Measurements from ENCODE around the gene LAMB1.

The LAMB1 gene

GRCh38 chr7:108002726-108003598 lies at the start of gene LAMB1:
Gene LAMB1 (minus strand): TSS chr7:108003161. CDS start chr7:108002885, 276 bp downstream.
- H3K4me3 Mint-ChIP-seq, result peak within 1 kb of the TSS; percentile 96 to 98 (median 97)
- no peak for TF ChIP-seq CTCF (IDR thresholded peaks at IDR 0.05; ENCODE audit: unreplicated experiment in 3 of 3)
- peaks cover 13% of the 10 kb centered on the region for H3K36me3 Mint-ChIP-seq (ENCODE audit: low read depth)
- H3K27me3 Mint-ChIP-seq (ENCODE audit: low read depth), result peaks cover 65% of the 10 kb centered on the region
- H3K4me1 Mint-ChIP-seq, result peaks cover 46% of the 10 kb centered on the region
- peak within 1 kb of the TSS; percentile 97 to 98 (median 97) for H3K27ac Mint-ChIP-seq
- no peaks in the 10 kb centered on the region for H3K9me3 Mint-ChIP-seq

GRCh38 chr7:108051454-108051853 lies 48.5 kb upstream of the LAMB1 start:
- H3K4me1 Mint-ChIP-seq, result peaks cover 10% of the 10 kb centered on the region
- no peaks in the 10 kb centered on the region for H3K9me3 Mint-ChIP-seq
- H3K27me3 Mint-ChIP-seq (ENCODE audit: low read depth), result peaks cover 4% of the 10 kb centered on the region
- H3K27ac Mint-ChIP-seq, result no peak overlapping the region
- no peaks in the 10 kb centered on the region for H3K36me3 Mint-ChIP-seq (ENCODE audit: low read depth)
- no peak overlapping the region for H3K4me3 Mint-ChIP-seq
- no peak for TF ChIP-seq CTCF (IDR thresholded peaks at IDR 0.05; ENCODE audit: unreplicated experiment in 3 of 3)

GRCh38 chr7:108049962-108050361 lies 47.0 kb upstream of the LAMB1 start:
- Mint-ChIP-seq H3K36me3 (ENCODE audit: low read depth) (no peaks in the 10 kb centered on the region), H3K9me3 (no peaks in the 10 kb centered on the region), H3K27me3 (ENCODE audit: low read depth) (peaks cover 4% of the 10 kb centered on the region), H3K27ac (no peak overlapping the region), H3K4me1 (peaks cover 9% of the 10 kb centered on the region), H3K4me3 (no peak overlapping the region)
- TF ChIP-seq CTCF (IDR thresholded peaks at IDR 0.05; ENCODE audit: unreplicated experiment in 3 of 3), result no peak

GRCh38 chr7:108048422-108048821 lies 45.5 kb upstream of the LAMB1 start:
- Mint-ChIP-seq H3K4me3 (no peak overlapping the region), H3K36me3 (ENCODE audit: low read depth) (no peaks in the 10 kb centered on the region), H3K27ac (no peak overlapping the region), H3K27me3 (ENCODE audit: low read depth) (peaks cover 4% of the 10 kb centered on the region), H3K4me1 (peaks cover 15% of the 10 kb centered on the region), H3K9me3 (no peaks in the 10 kb centered on the region)
- no peak for TF ChIP-seq CTCF (IDR thresholded peaks at IDR 0.05; ENCODE audit: unreplicated experiment in 3 of 3)

GRCh38 chr7:108046952-108047506 lies 44.1 kb upstream of the LAMB1 start:
- no peak for TF ChIP-seq CTCF (IDR thresholded peaks at IDR 0.05; ENCODE audit: unreplicated experiment in 3 of 3)
- H3K27me3 Mint-ChIP-seq (ENCODE audit: low read depth), result peaks cover 4% of the 10 kb centered on the region
- peaks cover 15% of the 10 kb centered on the region for H3K4me1 Mint-ChIP-seq

More at GRCh38 chr7:108046952-108047506, 44.1 kb upstream of the LAMB1 start:
- Mint-ChIP-seq H3K9me3 (no peaks in the 10 kb centered on the region), H3K4me3 (no peak overlapping the region), H3K36me3 (ENCODE audit: low read depth) (no peaks in the 10 kb centered on the region), H3K27ac (peak overlapping the region in 1 of 3 experiments; percentile 2)
